ENCODE results near the gene GJD3.

Gene GJD3

GRCh38 chr17:40346765-40347158 is 17.8 kb downstream of the GJD3 start:
- H3K4me3 ChIP-seq (ENCODE audit: low read depth, low read length) = no peak overlapping the region
- no peak for DNase-seq (ENCODE audit: low read depth)
- TF ChIP-seq, protein P1, sequence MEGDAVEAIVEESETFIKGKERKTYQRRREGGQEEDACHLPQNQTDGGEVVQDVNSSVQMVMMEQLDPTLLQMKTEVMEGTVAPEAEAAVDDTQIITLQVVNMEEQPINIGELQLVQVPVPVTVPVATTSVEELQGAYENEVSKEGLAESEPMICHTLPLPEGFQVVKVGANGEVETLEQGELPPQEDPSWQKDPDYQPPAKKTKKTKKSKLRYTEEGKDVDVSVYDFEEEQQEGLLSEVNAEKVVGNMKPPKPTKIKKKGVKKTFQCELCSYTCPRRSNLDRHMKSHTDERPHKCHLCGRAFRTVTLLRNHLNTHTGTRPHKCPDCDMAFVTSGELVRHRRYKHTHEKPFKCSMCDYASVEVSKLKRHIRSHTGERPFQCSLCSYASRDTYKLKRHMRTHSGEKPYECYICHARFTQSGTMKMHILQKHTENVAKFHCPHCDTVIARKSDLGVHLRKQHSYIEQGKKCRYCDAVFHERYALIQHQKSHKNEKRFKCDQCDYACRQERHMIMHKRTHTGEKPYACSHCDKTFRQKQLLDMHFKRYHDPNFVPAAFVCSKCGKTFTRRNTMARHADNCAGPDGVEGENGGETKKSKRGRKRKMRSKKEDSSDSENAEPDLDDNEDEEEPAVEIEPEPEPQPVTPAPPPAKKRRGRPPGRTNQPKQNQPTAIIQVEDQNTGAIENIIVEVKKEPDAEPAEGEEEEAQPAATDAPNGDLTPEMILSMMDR (IDR thresholded peaks at IDR 0.05; ENCODE audit: insufficient read depth, low read depth, low read length, missing control alignments) = no peak

DNA sequence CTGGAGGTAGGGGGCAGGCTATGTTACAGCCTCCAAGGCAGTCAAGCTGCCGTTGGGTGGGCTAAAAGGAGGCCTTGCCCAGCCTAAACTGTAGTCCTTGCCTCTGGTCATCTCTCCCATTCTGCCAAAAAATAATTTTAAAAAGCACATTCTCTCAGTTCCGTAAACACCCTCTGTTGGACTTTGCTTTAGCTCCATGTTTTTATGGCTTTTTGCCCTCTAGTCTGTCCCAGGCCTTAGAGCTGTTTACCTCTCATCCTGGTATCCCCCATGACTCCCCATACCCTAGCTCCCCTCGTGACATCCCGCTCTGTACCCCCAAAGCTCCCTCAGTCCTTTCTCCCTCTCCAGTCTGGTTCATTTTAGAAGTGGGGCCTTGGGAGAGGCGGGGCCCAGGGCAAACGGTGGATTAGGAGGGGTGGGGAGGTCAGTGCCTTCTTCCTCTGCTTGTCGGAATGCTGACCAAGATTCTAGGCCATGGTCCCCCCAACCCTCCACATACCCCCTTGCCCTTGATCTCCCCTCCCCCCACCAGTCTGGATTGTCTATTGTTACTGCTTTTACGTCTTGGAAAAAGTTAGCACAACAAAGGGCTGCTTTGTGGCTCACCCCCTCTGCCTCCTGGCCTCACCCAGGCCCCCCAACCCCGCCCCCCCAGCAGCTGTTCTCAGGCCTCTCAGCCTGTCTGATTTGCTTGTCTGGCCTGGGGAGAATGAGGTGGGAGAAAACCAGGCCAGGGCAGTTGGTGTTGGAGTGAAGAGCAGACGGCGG is 18.4 kb downstream of the GJD3 start:
- H3K4me3 ChIP-seq (ENCODE audit: low read depth, low read length) = no peak overlapping the region
- TF ChIP-seq, protein P1 (IDR thresholded peaks at IDR 0.05; ENCODE audit: insufficient read depth, low read depth, low read length, missing control alignments) = no peak
- DNase-seq (ENCODE audit: low read depth) = no peak

GRCh38 chr17:40345161-40345993 is 19.2 kb downstream of the GJD3 start:
- H3K4me3 ChIP-seq (ENCODE audit: low read depth, low read length) = no peak overlapping the region

GRCh38 chr17:40344421-40345160 is 19.9 kb downstream of the GJD3 start:
- no peak overlapping the region for H3K4me3 ChIP-seq (ENCODE audit: low read depth, low read length)
- DNase-seq (ENCODE audit: low read depth) = no peak
- TF ChIP-seq, protein P1 (IDR thresholded peaks at IDR 0.05; ENCODE audit: insufficient read depth, low read depth, low read length, missing control alignments) = no peak

More at GRCh38 chr17:40345161-40345993, 19.2 kb downstream of the GJD3 start:
- DNase-seq (ENCODE audit: low read depth) = no peak
- TF ChIP-seq, protein P1 (IDR thresholded peaks at IDR 0.05; ENCODE audit: insufficient read depth, low read depth, low read length, missing control alignments) = no peak

- no peak for DNase-seq (ENCODE audit: low read depth)
- TF ChIP-seq, protein P1 (IDR thresholded peaks at IDR 0.05; ENCODE audit: insufficient read depth, low read depth, low read length, missing control alignments) = no peak
- H3K4me3 ChIP-seq (ENCODE audit: low read depth, low read length) = no peak overlapping the region
Observed at GRCh38 chr17:40343219-40344119, 21.1 kb downstream of the GJD3 start.

Data from GM12865 (cell line).